ENCODE data around the gene KCNQ1. TPM values are rescaled to one million over a fixed set of nuclear protein-coding genes. Genes with fewer than 3 reads are reported as not detected.

Gene KCNQ1
- total RNA-seq, 2 donors from 2014 or later, result 38.9 to 46.1 TPM

- 90% methylated on average over 9 to 13 of the region's 13 CpGs for WGBS, 2 donors
- peaks cover 0 to 15% of the 10 kb centered on the region in 2 donors for H3K36me3 ChIP-seq (replicated peaks in 1 of 2; ENCODE audit: insufficient read depth in 1 of 2, low read depth in 2 of 2)
- TF ChIP-seq CTCF (IDR thresholded peaks at IDR 0.05), result no peak
- TF ChIP-seq POLR2A (IDR thresholded peaks at IDR 0.05), result no peak
- no peaks in the 10 kb centered on the region for H3K27me3 ChIP-seq
- intact Hi-C loops (cut with DNase I), result no loop called here
- ATAC-seq, result no peak
- peak in 1 of 4 donors; percentile 3 for DNase-seq
- H3K9me3 ChIP-seq, result no peaks in the 10 kb centered on the region
- H3K4me3 ChIP-seq, result no peak overlapping the region
- no peak overlapping the region for H3K27ac ChIP-seq
- H3K4me1 ChIP-seq, result no peaks in the 10 kb centered on the region
Measured at GRCh38 chr11:2590131-2590964, 145.5 kb downstream of the KCNQ1 start.

- ATAC-seq (no peak), DNase-seq (peak in 2 of 4 donors; percentile 3 to 8)
- Histone ChIP-seq H3K27ac (no peak overlapping the region), H3K4me3 (no peak overlapping the region), H3K9me3 (no peaks in the 10 kb centered on the region), H3K36me3 (replicated peaks in 1 of 2; ENCODE audit: insufficient read depth in 1 of 2, low read depth in 2 of 2) (peaks cover 0 to 13% of the 10 kb centered on the region in 2 donors), H3K4me1 (no peaks in the 10 kb centered on the region), H3K27me3 (no peaks in the 10 kb centered on the region)
- no peak for TF ChIP-seq POLR2A (IDR thresholded peaks at IDR 0.05)
- no peak for TF ChIP-seq CTCF (IDR thresholded peaks at IDR 0.05)
- intact Hi-C loops (cut with DNase I), result no loop called here
- WGBS, 2 donors, result 86 to 93% methylated on average over 15 to 28 of the region's 28 CpGs
Measured at GRCh38 chr11:2590965-2591754, 146.4 kb downstream of the KCNQ1 start.

GRCh38 chr11:2591805-2592204 is 147.0 kb downstream of the KCNQ1 start:
- TF ChIP-seq CTCF (IDR thresholded peaks at IDR 0.05) (no peak), POLR2A (IDR thresholded peaks at IDR 0.05) (no peak)
- Histone ChIP-seq H3K27me3 (no peaks in the 10 kb centered on the region), H3K4me1 (no peaks in the 10 kb centered on the region), H3K4me3 (no peak overlapping the region), H3K9me3 (no peaks in the 10 kb centered on the region), H3K36me3 (replicated peaks in 1 of 2; ENCODE audit: insufficient read depth in 1 of 2, low read depth in 2 of 2) (peaks cover 0 to 13% of the 10 kb centered on the region in 2 donors), H3K27ac (no peak overlapping the region)
- no peak for ATAC-seq
- intact Hi-C loops (cut with DNase I), result no loop called here
- DNase-seq, result peak in 1 of 4 donors; percentile 3
- 91 to 100% methylated on average over 1 to 10 of the region's 10 CpGs for WGBS, 2 donors

GRCh38 chr11:2592559-2593392 is 148.0 kb downstream of the KCNQ1 start:
- Histone ChIP-seq H3K4me1 (no peaks in the 10 kb centered on the region), H3K27ac (no peak overlapping the region), H3K36me3 (replicated peaks in 1 of 2; ENCODE audit: insufficient read depth in 1 of 2, low read depth in 2 of 2) (peaks cover 0 to 13% of the 10 kb centered on the region in 2 donors), H3K4me3 (no peak overlapping the region), H3K27me3 (no peaks in the 10 kb centered on the region), H3K9me3 (no peaks in the 10 kb centered on the region)
- TF ChIP-seq CTCF (IDR thresholded peaks at IDR 0.05) (no peak), POLR2A (IDR thresholded peaks at IDR 0.05) (no peak)
- WGBS, 2 donors, result 96 to 99% methylated on average over 8 to 15 of the region's 16 CpGs
- ATAC-seq (no peak), DNase-seq (peak in 1 of 4 donors; percentile 4)
- intact Hi-C loops (cut with DNase I), result no loop called here

Data from body of pancreas (tissue), 4 donors.